22Rv1 (cell line): ENCODE data around the gene MAP2K7.

Experiments used
- ZFX ChIP-seq: fragments of 450-650 bp; IDR thresholded peaks from 2 replicates; pipeline ENCODE4 v1.6.1; 2017; ENCODE audit warnings: antibody characterized with exemption, borderline replicate concordance
- TF ChIP-seq, protein P1 (sequence below): fragments of 450-650 bp; IDR thresholded peaks from 2 replicates; pipeline ENCODE4 v1.5.1; 2017; ENCODE audit warnings: mild to moderate bottlenecking

DNA sequence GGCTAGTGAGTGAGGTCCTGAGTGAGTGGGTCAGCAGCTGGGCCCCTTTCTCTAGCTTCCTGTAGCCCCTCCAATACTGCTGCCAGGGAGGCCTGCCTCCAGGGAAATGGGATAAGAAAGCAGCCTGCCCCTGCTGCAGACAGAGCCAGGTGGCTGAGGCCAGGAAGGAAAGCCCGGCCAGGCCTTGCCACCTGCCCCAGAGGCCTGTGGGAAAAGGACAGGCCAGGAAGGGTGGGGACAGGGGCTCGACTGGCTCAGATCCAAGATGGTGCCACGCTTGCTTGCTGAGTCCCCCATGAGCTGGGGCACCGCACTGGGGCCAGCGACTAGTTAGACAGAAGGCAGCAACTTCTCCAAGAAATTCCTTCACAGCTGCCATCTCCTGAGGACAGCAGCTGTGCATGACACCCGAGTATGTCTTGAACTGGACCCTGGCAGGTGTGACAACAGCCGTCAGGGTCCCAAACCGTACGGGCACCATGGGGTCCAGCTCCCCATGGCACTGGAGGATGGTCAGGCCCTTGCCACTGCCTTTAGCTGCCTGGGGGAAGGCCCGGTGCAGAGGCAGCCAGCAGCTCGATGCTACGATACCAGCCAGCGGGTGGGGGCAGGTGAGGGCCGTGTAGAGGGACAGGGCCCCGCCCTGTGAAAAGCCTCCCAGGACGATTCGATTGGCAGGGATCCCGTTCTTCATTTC is 24.4 kb upstream of the MAP2K7 start:
- TF ChIP-seq, protein P1, sequence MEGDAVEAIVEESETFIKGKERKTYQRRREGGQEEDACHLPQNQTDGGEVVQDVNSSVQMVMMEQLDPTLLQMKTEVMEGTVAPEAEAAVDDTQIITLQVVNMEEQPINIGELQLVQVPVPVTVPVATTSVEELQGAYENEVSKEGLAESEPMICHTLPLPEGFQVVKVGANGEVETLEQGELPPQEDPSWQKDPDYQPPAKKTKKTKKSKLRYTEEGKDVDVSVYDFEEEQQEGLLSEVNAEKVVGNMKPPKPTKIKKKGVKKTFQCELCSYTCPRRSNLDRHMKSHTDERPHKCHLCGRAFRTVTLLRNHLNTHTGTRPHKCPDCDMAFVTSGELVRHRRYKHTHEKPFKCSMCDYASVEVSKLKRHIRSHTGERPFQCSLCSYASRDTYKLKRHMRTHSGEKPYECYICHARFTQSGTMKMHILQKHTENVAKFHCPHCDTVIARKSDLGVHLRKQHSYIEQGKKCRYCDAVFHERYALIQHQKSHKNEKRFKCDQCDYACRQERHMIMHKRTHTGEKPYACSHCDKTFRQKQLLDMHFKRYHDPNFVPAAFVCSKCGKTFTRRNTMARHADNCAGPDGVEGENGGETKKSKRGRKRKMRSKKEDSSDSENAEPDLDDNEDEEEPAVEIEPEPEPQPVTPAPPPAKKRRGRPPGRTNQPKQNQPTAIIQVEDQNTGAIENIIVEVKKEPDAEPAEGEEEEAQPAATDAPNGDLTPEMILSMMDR = no peak
- no peak for TF ChIP-seq ZFX
